ENCODE data around the gene MAP1LC3B2.

The MAP1LC3B2 gene

GRCh38 chr12:116587270-116587669 is 28.1 kb downstream of the MAP1LC3B2 start:
- Histone ChIP-seq H3K9me2 (replicated peaks; ENCODE audit: low read depth, low read length) (no peaks in the 10 kb centered on the region), H3K27me3 (ENCODE audit: insufficient read depth, low read length, poor library complexity, severe bottlenecking) (no peaks in the 10 kb centered on the region), H3K36me3 (ENCODE audit: insufficient read depth, low read length) (no peaks in the 10 kb centered on the region), H3F3A (ENCODE audit: low read depth) (no peaks in the 10 kb centered on the region), H3K4me3 (ENCODE audit: low read length, poor library complexity, severe bottlenecking) (no peak overlapping the region), H3K9ac (ENCODE audit: low read depth, low read length, poor library complexity, severe bottlenecking) (no peak overlapping the region), H3K4me2 (ENCODE audit: low read depth, low read length, poor library complexity, severe bottlenecking) (no peak overlapping the region), H2AFZ (ENCODE audit: low read length) (no peak overlapping the region), H3K4me1 (ENCODE audit: insufficient read depth, low read length, poor library complexity, severe bottlenecking) (peaks cover 7% of the 10 kb centered on the region), H4K20me1 (ENCODE audit: insufficient read depth, low read length, poor library complexity, severe bottlenecking) (no peaks in the 10 kb centered on the region), H3K9me3 (ENCODE audit: insufficient read depth, low read depth, low read length) (no peaks in the 10 kb centered on the region), H3K79me2 (ENCODE audit: insufficient read depth, low read length) (no peaks in the 10 kb centered on the region)
- TF ChIP-seq EZH2phosphoT487 (IDR thresholded peaks at IDR 0.05; ENCODE audit: borderline replicate concordance): no peak
- TF ChIP-seq, protein P1, sequence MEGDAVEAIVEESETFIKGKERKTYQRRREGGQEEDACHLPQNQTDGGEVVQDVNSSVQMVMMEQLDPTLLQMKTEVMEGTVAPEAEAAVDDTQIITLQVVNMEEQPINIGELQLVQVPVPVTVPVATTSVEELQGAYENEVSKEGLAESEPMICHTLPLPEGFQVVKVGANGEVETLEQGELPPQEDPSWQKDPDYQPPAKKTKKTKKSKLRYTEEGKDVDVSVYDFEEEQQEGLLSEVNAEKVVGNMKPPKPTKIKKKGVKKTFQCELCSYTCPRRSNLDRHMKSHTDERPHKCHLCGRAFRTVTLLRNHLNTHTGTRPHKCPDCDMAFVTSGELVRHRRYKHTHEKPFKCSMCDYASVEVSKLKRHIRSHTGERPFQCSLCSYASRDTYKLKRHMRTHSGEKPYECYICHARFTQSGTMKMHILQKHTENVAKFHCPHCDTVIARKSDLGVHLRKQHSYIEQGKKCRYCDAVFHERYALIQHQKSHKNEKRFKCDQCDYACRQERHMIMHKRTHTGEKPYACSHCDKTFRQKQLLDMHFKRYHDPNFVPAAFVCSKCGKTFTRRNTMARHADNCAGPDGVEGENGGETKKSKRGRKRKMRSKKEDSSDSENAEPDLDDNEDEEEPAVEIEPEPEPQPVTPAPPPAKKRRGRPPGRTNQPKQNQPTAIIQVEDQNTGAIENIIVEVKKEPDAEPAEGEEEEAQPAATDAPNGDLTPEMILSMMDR (conservative IDR thresholded peaks at IDR 0.05; ENCODE audit: low read length): no peak

- Histone ChIP-seq H3K27me3 (ENCODE audit: insufficient read depth, low read length, poor library complexity, severe bottlenecking) (no peaks in the 10 kb centered on the region), H2AFZ (ENCODE audit: low read length) (no peak overlapping the region), H3F3A (ENCODE audit: low read depth) (no peaks in the 10 kb centered on the region), H3K4me2 (ENCODE audit: low read depth, low read length, poor library complexity, severe bottlenecking) (no peak overlapping the region), H3K36me3 (ENCODE audit: insufficient read depth, low read length) (no peaks in the 10 kb centered on the region), H3K79me2 (ENCODE audit: insufficient read depth, low read length) (no peaks in the 10 kb centered on the region), H3K9me2 (replicated peaks; ENCODE audit: low read depth, low read length) (no peaks in the 10 kb centered on the region), H3K9me3 (ENCODE audit: insufficient read depth, low read depth, low read length) (no peaks in the 10 kb centered on the region), H4K20me1 (ENCODE audit: insufficient read depth, low read length, poor library complexity, severe bottlenecking) (no peaks in the 10 kb centered on the region), H3K4me1 (ENCODE audit: insufficient read depth, low read length, poor library complexity, severe bottlenecking) (peaks cover 11% of the 10 kb centered on the region), H3K9ac (ENCODE audit: low read depth, low read length, poor library complexity, severe bottlenecking) (no peak overlapping the region), H3K4me3 (ENCODE audit: low read length, poor library complexity, severe bottlenecking) (no peak overlapping the region)
- TF ChIP-seq, protein P1 (conservative IDR thresholded peaks at IDR 0.05; ENCODE audit: low read length): no peak
- no peak for TF ChIP-seq EZH2phosphoT487 (IDR thresholded peaks at IDR 0.05; ENCODE audit: borderline replicate concordance)
These were observed 29.3 kb downstream of the MAP1LC3B2 start for GRCh38 chr12:116588390-116589028.

- no peaks in the 10 kb centered on the region for H3K9me3 ChIP-seq (ENCODE audit: insufficient read depth, low read depth, low read length)
- no peak overlapping the region for H3K9ac ChIP-seq (ENCODE audit: low read depth, low read length, poor library complexity, severe bottlenecking)
- H2AFZ ChIP-seq (ENCODE audit: low read length): no peak overlapping the region
- peaks cover 21% of the 10 kb centered on the region for H3K4me1 ChIP-seq (ENCODE audit: insufficient read depth, low read length, poor library complexity, severe bottlenecking)
- no peaks in the 10 kb centered on the region for H3K27me3 ChIP-seq (ENCODE audit: insufficient read depth, low read length, poor library complexity, severe bottlenecking)
- no peaks in the 10 kb centered on the region for H4K20me1 ChIP-seq (ENCODE audit: insufficient read depth, low read length, poor library complexity, severe bottlenecking)
- no peak for TF ChIP-seq EZH2phosphoT487 (IDR thresholded peaks at IDR 0.05; ENCODE audit: borderline replicate concordance)
- TF ChIP-seq, protein P1 (conservative IDR thresholded peaks at IDR 0.05; ENCODE audit: low read length): no peak
- H3K4me3 ChIP-seq (ENCODE audit: low read length, poor library complexity, severe bottlenecking): no peak overlapping the region
- no peaks in the 10 kb centered on the region for H3K9me2 ChIP-seq (replicated peaks; ENCODE audit: low read depth, low read length)
- H3K36me3 ChIP-seq (ENCODE audit: insufficient read depth, low read length): no peaks in the 10 kb centered on the region
- no peak overlapping the region for H3K4me2 ChIP-seq (ENCODE audit: low read depth, low read length, poor library complexity, severe bottlenecking)
- no peaks in the 10 kb centered on the region for H3K79me2 ChIP-seq (ENCODE audit: insufficient read depth, low read length)
- no peaks in the 10 kb centered on the region for H3F3A ChIP-seq (ENCODE audit: low read depth)
These were observed 30.4 kb downstream of the MAP1LC3B2 start for GRCh38 chr12:116589581-116589980.

All from Loucy (cell line).